Endothelial cell of umbilical vein (primary cell): Measurements from ENCODE around the gene MTPN. TPM values are rescaled to one million over a fixed set of nuclear protein-coding genes. Genes with fewer than 3 reads are reported as not detected.

ENCODE experiments used
- BruUV-seq: library from RNA; stranded (reverse); fragments of 400-500 nt; replicated peaks from 2 replicates; lab custom pipeline; 2021; lab: Mats Ljungman, UMichigan
- CTCF ChIA-PET: fragments of 300-600, 350-600 bp; sonication (Branson Sonifier 250); formaldehyde crosslinking; loops from one replicate; lab custom pipeline; 2021; ENCODE audit warnings: antibody characterized with exemption, inconsistent platforms; lab: Charles Lee
- POLR2A ChIA-PET: fragments of 300-600, 350-600 bp; sonication (Branson Sonifier 250); formaldehyde crosslinking; loops from one replicate; lab custom pipeline; 2021; ENCODE audit warnings: antibody characterized with exemption, inconsistent platforms; lab: Charles Lee
- DNase-seq: peaks from one replicate; pipeline ENCODE4 v3.0.0-alpha.2; 2011; ENCODE audit warnings: low read depth, low spot score
- FAIRE-seq: peaks from 2 replicates; lab custom pipeline; 2011; peaks lifted over from hg19 to GRCh38; lab: Jason Lieb, UNC
- H2AFZ ChIP-seq: 2 replicates; pipeline ENCODE4 v1.6.0; 2012; ENCODE audit warnings: low read depth, low read length, control low read depth, inconsistent platforms
- H3K27ac ChIP-seq: 2 replicates; pipeline ENCODE4 v1.5.1; 2011; ENCODE audit warnings: low read depth, mild to moderate bottlenecking, control low read depth, low read length, moderate library complexity; ENCODE audit not compliant: insufficient read depth
- H3K27me3 ChIP-seq, 2 experiments: 2 replicates each; pipeline versions ENCODE4 v1.6.0 to v1.6.1; 2011; ENCODE audit warnings: low read length in 2 of 2, mixed read lengths in 1 of 2; ENCODE audit not compliant: control insufficient read depth in 2 of 2, insufficient read depth in 2 of 2
- H3K36me3 ChIP-seq, 2 experiments: 2 replicates in 1 of 2; 3 replicates in 1 of 2; pipeline ENCODE4 v1.5.1; 2011; ENCODE audit warnings: low read length in 2 of 2, mild to moderate bottlenecking in 1 of 2, moderate library complexity in 1 of 2; ENCODE audit not compliant: control insufficient read depth in 2 of 2, insufficient read depth in 2 of 2; ENCODE audit errors: extremely low read depth in 1 of 2
- H3K4me1 ChIP-seq: 3 replicates; pipeline ENCODE4 v1.5.1; 2011; ENCODE audit warnings: mild to moderate bottlenecking, low read length; ENCODE audit not compliant: control insufficient read depth, insufficient read depth; ENCODE audit errors: extremely low read depth
- H3K4me2 ChIP-seq: 2 replicates; pipeline ENCODE4 v1.6.1; 2011; ENCODE audit warnings: low read length, control low read depth, mixed read lengths; ENCODE audit not compliant: insufficient read depth
- H3K4me3 ChIP-seq, 3 experiments: fragments of 200-600 bp in 1 of 3; sonication (generic), shearing (Covaris generic) in 1 of 3; replicated peaks in 1 of 3; 2 replicates each; pipeline ENCODE4 v1.5.1; 2011 to 2016; ENCODE audit warnings: control low read depth in 3 of 3, low read length in 3 of 3, mild to moderate bottlenecking in 2 of 3, inconsistent platforms in 1 of 3, low read depth in 1 of 3, moderate library complexity in 1 of 3; ENCODE audit not compliant: insufficient read depth in 1 of 3
- H3K79me2 ChIP-seq: 2 replicates; pipeline ENCODE4 v1.6.0; 2012; ENCODE audit warnings: low read length, inconsistent platforms; ENCODE audit not compliant: control insufficient read depth, insufficient read depth
- H3K9ac ChIP-seq: replicated peaks from 2 replicates; pipeline ENCODE3; 2011; ENCODE audit warnings: low read length, control low read depth; ENCODE audit not compliant: insufficient read depth; ENCODE audit errors: extremely low read depth
- H3K9me1 ChIP-seq: replicated peaks from 3 replicates; pipeline ENCODE4 v1.6.0; 2011; ENCODE audit warnings: mild to moderate bottlenecking, low read length; ENCODE audit not compliant: control insufficient read depth, insufficient read depth; ENCODE audit errors: extremely low read depth
- H3K9me3 ChIP-seq: replicated peaks from 2 replicates; pipeline ENCODE4 v1.5.1; 2012; ENCODE audit warnings: low read length, inconsistent platforms; ENCODE audit not compliant: control insufficient read depth, insufficient read depth
- H4K20me1 ChIP-seq: replicated peaks from 2 replicates; pipeline ENCODE3; 2011; ENCODE audit warnings: mild to moderate bottlenecking, low read length; ENCODE audit not compliant: control insufficient read depth, insufficient read depth; ENCODE audit errors: extremely low read depth
- CTCF ChIP-seq, 2 donors: IDR thresholded peaks; 1 replicate in 1 of 2; 2 replicates in 1 of 2; pipeline ENCODE4 v1.5.1; 2011; ENCODE audit warnings: low read length in 2 of 2, mild to moderate bottlenecking in 2 of 2, moderate library complexity in 2 of 2, control low read depth in 1 of 2, inconsistent platforms in 1 of 2, low read depth in 1 of 2; ENCODE audit not compliant: insufficient read depth in 1 of 2; ENCODE audit errors: extremely low read depth in 1 of 2
- EZH2 ChIP-seq: IDR thresholded peaks from 2 replicates; pipeline ENCODE4 v1.6.1; 2012; ENCODE audit warnings: borderline replicate concordance, low read depth, mild to moderate bottlenecking, moderate library complexity, low read length, inconsistent platforms; ENCODE audit not compliant: severe bottlenecking
- FOS ChIP-seq: IDR thresholded peaks from 2 replicates; pipeline ENCODE4 v1.6.1; 2011; ENCODE audit warnings: mild to moderate bottlenecking, low read length, moderate library complexity, borderline replicate concordance; ENCODE audit not compliant: insufficient read depth
- GATA2 ChIP-seq: IDR thresholded peaks from 2 replicates; pipeline ENCODE4 v1.7.0; 2011; ENCODE audit warnings: low read depth, mild to moderate bottlenecking, moderate library complexity, mixed read lengths, low read length; ENCODE audit not compliant: insufficient read length, insufficient read depth
- JUN ChIP-seq: IDR thresholded peaks from 2 replicates; pipeline ENCODE4 v1.6.1; 2011; ENCODE audit warnings: borderline replicate concordance, low read depth; ENCODE audit not compliant: insufficient read length, insufficient read depth
- MAX ChIP-seq: IDR thresholded peaks from 2 replicates; pipeline ENCODE4 v1.6.1; 2011; ENCODE audit not compliant: insufficient read depth, insufficient read length
- MYC ChIP-seq: IDR thresholded peaks from one replicate; pipeline ENCODE4 v1.6.1; 2011; ENCODE audit warnings: mild to moderate bottlenecking, low read depth, low read length
- POLR2A ChIP-seq: IDR thresholded peaks from 2 replicates; pipeline ENCODE4 v1.6.1; 2012; ENCODE audit warnings: low read depth, mild to moderate bottlenecking, control low read depth, low read length
- POLR2AphosphoS5 ChIP-seq: IDR thresholded peaks from 2 replicates; pipeline ENCODE4 v1.6.1; 2012; ENCODE audit warnings: low read depth, mild to moderate bottlenecking, control low read depth, low read length, moderate library complexity; ENCODE audit not compliant: insufficient read depth
- dilution Hi-C: fragments of 300-500 bp; cut with MboI; formaldehyde crosslinking; loops from one replicate; pipeline ENCODE4 v1.15.0; 2019; ENCODE audit warnings: low sequenced_read_pairs; ENCODE audit not compliant: extremely low pct_ligation_motif_present
- intact Hi-C: fragments of 100-400 bp; cut with micrococcal nuclease; formaldehyde crosslinking; loops from one replicate; pipeline ENCODE4 v1.10.0; 2022
- polyA plus RNA-seq, 4 experiments: library from polyadenylated mRNA; depleted of rRNA in 3 of 4; stranded (reverse) in 3 of 4; unstranded in 1 of 4; fragments of >200 nt; gene quantifications; 2 replicates each; pipeline versions ENCODE4 v1.2.1 to v1.2.3, GENCODE V29; 2011 to 2012; ENCODE audit warnings: missing spikeins in 1 of 4
- total RNA-seq: library from RNA; stranded (reverse); gene quantifications from 2 replicates; pipeline ENCODE4 v1.2.3, GENCODE V29; 2021

Gene MTPN
- total and polyA plus RNA-seq, 2 donors (not counting 3 experiments of a cell fraction or from before 2014, with no cell fraction given) = 58.1 to 174 TPM

GRCh38 chr7:135924302-135924701 lies 52.9 kb downstream of the MTPN start:
- DNase-seq = no peak
- H3K4me3 ChIP-seq = no peak overlapping the region
- H3K36me3 ChIP-seq = peaks cover 2% of the 10 kb centered on the region in 2 experiments
- H3K27ac ChIP-seq = peak overlapping the region; percentile 79
- dilution Hi-C loops (no loop called here), intact Hi-C loops (loop anchor here (5.0 kb wide), 1 partner anchor 252 kb away; no protein-coding TSS in a partner anchor)
- H2AFZ ChIP-seq = no peak overlapping the region
- H3K27me3 ChIP-seq = no peaks in the 10 kb centered on the region
- TF ChIP-seq MYC (no peak), JUN (no peak), EZH2 (no peak), CTCF (IDR thresholded peaks at IDR 0.05; ENCODE audit: extremely low read depth in 1 of 2, insufficient read depth in 1 of 2, low read depth in 1 of 2, low read length in 2 of 2) (no peak), GATA2 (no peak), FOS (no peak), POLR2A (no peak), POLR2AphosphoS5 (no peak), MAX (no peak)
- ChIA-PET CTCF (no interaction called here), POLR2A (interaction anchor here (0.7 kb wide), 1 partner anchor 166 kb away, joined by 14 read pairs; no protein-coding TSS in a partner anchor)
- no peaks in the 10 kb centered on the region for H3K9me1 ChIP-seq
- H3K9ac ChIP-seq = peak overlapping the region; percentile 27
- BruUV-seq = no TSS peak
- no peaks in the 10 kb centered on the region for H4K20me1 ChIP-seq
- FAIRE-seq = no peak
- peaks cover 11% of the 10 kb centered on the region for H3K79me2 ChIP-seq
- no peaks in the 10 kb centered on the region for H3K9me3 ChIP-seq
- peak overlapping the region; percentile 40 for H3K4me2 ChIP-seq
- H3K4me1 ChIP-seq = peaks cover 14% of the 10 kb centered on the region
